T-helper 2 cell (primary cell): ENCODE data around the gene AAMDC.
A peak's percentile ranks its signal among the peaks of the same experiment; 100 is the strongest.

Source experiments
- DNase-seq, 5 experiments: peaks; one replicate each; pipeline versions ENCODE4 v3.0.0 to v3.0.0-alpha.2; 2012 to 2022
- total RNA-seq, 2 donors: gene quantifications; one replicate each; lab custom pipeline; 2026; lab: John Stamatoyannopoulos, UW

The AAMDC gene
- 0.62 to 2.8 reads per million in 2 donors for total RNA-seq

DNA sequence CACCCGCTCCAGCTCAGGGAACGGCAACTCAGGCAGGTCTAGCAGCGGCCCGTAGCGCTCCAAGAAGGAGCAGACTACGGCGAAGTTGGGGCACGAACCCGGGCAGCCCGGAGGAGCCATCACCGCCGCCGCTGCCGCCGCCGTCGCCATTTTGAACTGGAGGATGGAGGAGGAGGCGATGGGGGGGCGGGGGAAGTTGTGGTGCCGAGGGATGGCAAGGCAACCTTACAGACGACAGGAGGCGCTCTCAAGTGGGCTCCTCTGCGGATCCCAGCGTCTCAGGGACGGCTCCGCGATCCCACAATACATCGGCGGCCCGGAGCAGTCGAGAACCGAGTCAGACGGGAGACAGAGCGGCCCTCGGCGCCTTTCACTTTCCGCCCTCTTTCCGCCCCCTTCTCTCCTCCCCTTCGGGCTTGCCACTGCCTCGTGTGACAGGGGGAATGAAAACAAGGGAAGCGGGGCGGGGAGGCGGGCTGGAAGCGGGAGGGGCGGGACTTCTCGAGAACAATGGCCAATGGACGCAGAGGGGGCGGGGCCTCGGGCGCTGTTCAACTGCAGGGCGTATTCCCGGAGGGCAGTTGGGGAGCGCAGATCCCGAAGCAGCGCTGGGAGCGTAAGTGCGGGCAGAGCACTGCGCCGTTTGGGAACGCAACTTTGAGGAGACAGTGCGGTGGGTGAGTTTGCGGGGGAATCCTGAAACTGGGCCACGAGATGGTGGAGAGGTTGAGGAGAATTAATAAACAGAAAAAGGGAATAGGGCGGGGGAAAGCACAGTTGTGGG lies at the start of gene AAMDC, which contains the start of gene RSF1:
AAMDC (plus strand) TSS at position 580 of the 784 bp plus-strand sequence. CDS start 21,353 bp downstream, outside the sequence.
RSF1 (minus strand) TSS at position 158 of the 784 bp plus-strand sequence; CDS start at position 150, 8 bp downstream.
- peak; percentile 95 to 99 (median 96) for DNase-seq

DNA sequence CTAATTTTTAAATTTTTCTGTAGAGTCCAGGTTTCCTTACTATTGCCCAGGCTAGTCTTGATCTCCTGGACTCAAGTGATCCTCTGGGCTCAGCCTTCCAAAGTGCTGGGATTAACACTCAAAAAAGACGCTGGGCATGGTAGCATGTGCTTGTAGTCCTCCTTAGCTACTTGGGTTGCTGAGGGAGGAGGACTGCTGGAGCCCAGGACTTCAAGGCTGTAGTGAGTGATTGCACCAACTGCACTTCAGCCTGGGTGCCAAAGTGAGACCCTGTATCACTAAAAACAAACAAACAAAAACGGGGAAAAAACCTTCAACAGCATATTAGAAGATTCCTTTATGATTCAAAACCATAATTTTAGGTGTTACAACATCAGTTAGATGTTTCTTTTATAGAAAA lies 45.0 kb upstream of the AAMDC start:
- DNase-seq: no peak

GRCh38 chr11:77776455-77776854 lies 44.5 kb upstream of the AAMDC start:
- DNase-seq: peak in 1 of 5 experiments; percentile 24

DNA sequence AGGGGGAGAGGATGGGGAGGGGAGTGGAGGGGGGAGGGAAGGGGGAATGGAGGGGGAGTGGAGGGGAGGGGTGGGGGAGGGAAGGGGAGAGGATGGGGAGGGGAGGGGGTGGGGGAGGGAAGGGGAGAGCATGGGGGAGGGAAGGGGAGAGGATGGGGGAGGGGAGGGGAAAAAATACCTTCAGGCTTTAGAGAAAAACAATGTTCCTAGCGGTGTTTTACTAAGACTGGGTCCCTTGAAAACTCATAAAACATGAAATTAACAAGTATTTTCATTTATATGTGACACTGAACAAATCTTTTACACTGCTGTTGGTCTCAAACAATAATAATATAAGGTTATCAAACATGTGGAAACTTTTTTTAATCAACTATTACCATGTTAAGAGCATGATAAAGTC lies 42.8 kb upstream of the AAMDC start:
- no peak for DNase-seq

DNA sequence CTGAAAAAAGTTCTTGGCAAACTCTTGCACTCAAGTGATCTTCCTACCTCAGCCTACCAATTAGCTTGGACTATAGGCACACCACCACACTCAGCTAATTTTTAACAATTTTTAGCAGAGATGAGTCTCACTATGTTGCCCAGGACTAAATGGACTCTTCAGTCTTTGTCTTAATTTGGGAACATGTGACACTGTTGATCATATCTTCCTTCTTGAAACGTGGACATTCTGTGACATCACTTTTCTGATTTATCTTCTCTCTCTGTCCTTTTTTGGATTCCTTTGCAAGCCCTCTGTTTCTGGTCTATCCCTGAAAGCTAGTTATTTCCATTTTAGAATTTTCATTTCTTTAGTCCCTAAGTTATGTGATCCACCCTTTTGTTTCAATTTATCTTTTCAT lies 42.4 kb upstream of the AAMDC start:
- no peak for DNase-seq

GRCh38 chr11:77779935-77780334 lies 41.0 kb upstream of the AAMDC start:
- DNase-seq: no peak

DNA sequence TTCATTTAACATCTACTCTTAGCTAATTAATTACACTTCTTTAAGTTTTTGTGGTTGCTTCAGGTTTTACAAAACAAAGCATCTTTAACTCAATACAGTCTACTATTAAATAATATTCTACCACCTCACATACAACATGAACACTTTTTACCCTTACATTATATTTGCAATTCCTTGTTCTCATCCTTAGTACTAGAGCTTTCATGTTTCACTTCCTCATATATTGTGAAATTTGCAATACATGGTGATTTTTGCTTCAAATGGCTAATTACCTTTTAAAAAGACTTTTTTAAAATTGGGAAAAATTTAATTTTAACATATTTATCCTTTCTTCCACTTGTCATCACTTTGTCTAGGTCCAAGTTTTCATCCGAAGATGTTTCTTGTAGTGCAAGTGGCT lies 37.9 kb upstream of the AAMDC start:
- DNase-seq: no peak

GRCh38 chr11:77784572-77784971 lies 36.4 kb upstream of the AAMDC start:
- DNase-seq: no peak

GRCh38 chr11:77789061-77789730 lies 31.7 kb upstream of the AAMDC start:
- no peak for DNase-seq

DNA sequence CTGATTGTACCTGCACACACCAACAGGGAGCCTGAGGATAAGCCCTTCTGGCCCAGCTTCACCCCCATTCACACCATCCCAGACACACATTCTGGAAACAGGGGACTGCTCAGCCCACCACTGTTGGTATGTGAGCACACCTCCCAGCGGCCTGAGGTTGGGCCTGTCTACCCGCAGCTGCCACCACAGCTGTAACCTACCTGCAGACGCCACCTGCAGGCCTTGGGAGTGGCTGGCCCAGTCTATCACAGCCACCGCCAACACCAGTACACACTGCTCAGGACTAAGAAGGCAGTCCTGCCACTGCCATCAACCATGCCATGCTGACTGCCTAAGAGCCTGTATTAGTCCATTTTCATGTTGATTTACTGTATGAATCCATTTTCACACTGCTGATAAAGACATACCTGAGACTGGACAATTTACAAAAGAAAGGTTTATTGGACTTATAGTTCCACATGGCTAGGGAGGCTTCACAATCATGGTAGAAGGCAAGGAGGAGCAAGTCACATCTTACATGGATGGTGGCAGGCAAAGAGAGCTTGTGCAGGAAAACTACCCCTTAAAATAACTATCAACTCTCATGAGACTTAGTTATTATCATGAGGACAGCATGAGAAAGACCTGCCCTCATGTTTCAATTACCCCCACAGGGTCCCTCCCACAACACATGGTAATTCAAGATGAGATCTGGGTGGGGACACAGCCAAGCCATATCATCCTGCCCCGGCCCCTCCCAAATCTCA lies 31.0 kb upstream of the AAMDC start:
- no peak for DNase-seq

DNA sequence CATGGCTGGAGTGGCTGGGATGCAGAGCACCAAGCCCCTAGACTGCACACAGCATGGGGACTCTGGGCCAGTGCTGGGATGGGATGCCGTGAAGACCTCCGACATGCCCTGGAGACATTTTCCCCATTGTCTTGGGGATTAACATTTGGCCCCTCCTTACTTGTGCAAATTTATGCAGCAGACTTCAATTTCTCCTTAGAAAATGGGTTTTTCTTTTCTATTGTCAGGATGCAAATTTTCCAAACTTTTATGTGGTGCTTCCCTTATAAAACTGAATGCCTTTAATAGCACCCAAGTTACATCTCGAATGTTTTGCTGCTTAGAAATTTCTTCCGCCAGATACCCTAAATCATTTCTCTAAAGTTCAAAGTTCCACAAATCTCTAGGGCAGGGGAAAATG lies 29.6 kb upstream of the AAMDC start:
- DNase-seq: no peak

DNA sequence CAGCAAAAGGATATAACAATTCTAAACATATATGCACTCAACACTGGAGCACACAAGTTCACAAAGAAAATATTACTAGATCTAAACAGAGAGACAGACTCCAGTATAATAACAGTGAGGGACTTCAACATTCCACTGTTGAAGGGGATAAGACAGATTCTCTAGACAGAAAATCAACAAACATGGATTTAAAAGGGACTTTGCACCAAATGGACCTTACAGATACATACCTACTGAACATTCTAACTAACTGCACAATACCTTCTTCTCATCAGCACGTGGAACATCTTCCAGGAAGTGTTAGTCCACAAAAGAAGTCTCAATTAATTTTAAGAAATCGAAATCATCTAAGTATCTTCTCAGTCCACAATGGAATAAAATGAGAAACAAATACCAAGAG lies 27.0 kb upstream of the AAMDC start:
- DNase-seq: no peak

DNA sequence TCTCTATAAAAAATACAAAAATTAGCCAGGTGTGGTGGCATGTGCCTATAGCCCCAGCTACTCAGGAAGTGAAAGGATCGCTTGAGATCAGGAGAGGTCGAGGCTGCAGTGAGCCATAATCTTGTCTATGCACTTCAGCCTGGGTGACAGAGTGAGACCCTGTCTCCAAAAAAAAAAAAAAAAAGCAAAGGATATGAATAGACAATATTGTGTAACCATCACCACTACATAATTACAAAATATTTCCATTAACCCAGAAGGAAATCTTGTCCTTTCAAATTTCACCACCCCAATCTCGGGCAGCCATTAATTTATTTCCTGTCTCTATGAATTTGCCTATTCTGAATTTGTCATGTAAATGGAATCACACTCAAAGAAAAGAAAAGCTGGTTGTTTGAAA lies 21.6 kb upstream of the AAMDC start:
- DNase-seq: no peak

- DNase-seq: no peak
Measured at GRCh38 chr11:77800449-77800848, 20.5 kb upstream of the AAMDC start.

DNA sequence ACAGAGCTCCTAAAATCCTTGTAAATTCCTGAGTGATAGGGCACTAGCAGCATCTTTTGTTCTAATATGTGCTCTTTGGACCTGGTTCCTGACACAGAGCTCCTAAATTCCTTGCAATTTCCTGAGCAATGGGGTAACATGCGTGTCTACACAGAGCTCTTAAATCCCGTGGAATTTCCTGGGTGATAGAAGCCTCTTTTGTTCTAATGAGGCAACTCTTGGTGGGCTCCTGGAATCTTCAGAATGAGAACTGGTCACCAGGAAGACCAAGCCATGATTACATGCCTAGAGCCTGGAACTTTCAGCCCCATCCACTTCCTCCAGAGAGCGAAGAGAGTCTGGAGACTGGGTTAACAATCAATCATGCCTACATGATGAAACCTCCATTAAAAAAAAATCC lies 19.5 kb upstream of the AAMDC start:
- no peak for DNase-seq

DNA sequence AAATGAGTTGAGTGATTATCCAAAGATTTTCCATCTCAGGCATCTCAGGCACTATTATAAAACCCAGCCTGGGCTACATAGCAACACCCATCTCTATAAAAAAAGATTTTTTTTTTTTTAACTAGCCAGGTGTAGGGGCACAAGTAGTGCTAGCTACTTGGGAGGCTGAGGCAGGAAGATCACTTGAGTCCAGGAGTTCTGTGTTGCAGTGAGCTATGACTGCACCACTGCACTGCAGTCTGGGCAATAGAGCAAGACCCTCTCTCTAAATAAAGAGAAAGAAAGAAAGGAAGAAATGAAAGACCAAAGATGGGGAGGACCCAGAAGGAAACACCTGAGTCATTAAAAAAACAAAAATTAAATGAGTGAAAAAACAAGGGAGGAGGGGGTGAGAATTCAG lies 14.5 kb upstream of the AAMDC start:
- no peak for DNase-seq

DNA sequence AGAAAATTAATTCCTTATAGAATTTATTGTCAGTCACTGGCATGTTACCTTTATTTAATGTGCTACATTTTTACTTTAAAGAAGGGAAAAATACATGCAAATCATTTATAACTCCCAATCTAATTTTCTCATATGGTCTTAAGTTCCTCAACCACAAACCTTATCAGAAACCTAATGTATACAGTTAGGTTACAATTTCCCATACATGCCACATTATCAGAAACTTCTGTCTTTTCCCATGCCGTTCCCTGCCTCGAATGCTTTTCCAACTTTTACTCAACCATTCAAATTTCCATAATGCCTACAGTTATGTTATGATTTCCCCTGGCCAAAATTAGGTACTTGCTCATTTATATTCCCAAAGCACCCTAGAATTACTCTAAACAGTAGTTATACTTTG lies 14.0 kb upstream of the AAMDC start:
- DNase-seq: no peak

- DNase-seq: no peak
Measured at GRCh38 chr11:77813256-77813655, 7.7 kb upstream of the AAMDC start.

DNA sequence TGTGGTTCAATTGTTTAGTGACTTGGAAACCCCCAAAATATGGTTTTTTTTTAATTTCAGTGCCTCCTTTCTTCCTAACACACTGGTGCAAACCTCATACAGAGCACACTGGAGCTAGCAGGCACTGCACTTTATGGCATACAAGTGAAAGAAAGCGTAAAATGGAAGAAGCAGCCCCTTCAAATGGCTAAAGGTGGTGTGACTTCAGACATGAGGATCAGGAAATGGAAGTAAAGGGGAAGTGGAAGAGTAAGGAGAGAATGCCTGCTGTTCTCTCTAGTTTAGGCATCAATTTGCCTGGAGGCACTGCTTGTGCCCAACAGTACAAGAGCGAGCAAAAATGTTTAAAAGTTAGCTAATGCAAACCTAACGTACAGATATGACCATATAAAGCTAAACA lies 6.1 kb upstream of the AAMDC start:
- DNase-seq: no peak

DNA sequence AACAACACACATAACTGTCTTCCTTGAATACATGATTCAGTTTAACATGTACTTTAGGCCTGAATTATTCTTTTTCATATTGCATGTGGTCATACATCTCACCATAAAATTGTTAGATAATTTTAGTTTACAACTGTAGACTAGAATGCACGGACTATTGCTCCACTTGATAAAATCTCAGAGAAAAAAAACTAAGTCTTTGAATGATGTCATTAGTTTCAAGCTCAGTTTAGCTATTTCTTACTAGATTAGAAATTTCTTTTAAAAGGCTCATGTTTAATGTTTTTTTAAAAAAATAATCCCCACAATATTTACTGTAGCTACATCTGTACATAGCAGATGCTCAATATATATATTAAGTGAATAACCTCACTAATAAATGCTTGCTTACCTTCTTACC lies 5.5 kb upstream of the AAMDC start:
- no peak for DNase-seq

DNA sequence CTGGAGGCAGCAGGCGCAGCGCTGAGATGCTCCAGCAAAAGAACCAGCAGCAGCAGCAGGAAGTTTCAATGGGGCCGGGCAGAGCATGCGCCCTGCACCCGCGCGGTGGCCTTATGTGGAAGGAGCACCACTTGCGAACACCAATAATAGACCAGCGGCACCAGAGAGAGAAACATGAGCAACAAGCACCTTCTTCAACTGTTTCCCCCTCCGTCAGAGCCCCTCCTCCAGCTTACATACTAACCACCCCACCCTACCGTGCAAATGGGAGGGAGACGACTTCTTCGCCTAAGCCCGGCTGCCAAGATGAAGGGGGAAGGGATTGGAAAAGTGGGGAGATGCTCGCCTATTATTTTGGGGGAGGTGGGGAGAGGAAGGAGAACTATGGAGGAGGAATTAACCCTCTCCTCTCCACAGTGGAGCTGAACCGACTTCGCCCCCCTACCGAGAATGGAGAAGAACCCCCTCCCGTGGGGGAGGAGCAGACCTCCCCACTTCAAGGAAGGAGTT lies 1.5 kb upstream of the AAMDC start:
- DNase-seq: peak; percentile 61 to 93 (median 77)

DNA sequence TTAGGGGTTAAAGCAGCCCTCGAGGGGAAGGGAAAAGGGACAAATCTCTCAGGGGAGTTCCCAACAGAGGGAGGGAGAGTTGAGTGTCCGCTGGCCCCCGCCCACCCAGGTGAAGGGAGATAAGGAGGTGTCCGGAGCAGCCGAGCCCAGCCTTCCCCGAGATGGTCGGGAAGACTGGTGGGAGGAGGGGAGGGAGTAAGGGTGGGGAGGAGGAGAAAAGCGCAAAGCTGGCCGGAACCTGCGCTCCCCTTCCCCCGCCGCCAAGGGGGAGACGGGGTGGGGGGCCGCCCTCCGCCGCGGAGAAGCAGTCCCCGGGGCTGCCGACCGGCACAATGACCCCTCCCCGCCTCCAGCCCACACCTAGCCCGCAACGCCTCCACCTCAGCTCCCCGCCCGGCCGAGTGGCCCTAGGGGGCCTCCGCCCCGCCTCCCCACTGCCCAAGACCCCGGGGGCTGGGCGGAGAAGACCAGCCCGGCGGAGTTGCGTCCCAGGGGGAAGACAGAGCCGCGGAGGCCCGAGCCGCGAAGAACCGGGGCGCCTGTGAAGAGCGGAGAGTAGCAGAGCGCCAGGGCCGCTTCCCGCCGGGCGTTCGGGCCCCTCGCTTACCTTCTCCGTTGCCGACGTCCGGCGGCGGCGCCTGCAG lies 901 bp upstream of the AAMDC start:
- DNase-seq: peak in 3 of 5 experiments; percentile 17 to 39 (median 29)
